ENCODE measurements around the gene CLPX. TPM values are rescaled to one million over a fixed set of nuclear protein-coding genes. Genes with fewer than 3 reads are reported as not detected.

Gene CLPX
- total RNA-seq, 1 donor from 2014 or later: 72.6 TPM

DNA sequence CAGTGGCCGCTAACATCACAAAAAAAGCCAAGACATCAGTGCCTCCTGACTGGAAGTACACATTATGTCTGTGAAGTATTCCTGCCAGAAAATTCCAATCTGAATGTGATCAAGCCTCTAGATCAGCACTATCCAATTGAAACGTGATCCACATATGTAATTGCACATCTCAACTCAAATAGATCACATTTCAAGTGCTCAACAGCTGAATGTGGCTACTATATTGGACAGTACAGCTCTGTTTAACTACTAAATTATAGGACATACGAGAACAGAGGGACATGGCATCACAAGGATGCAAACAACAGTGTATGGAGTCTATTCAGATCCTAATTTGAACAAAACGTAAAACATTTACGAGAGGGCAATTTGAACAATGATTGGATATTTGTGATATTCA is 69.6 kb downstream of the CLPX start:
- Histone ChIP-seq H3K27ac (no peak overlapping the region), H3K9ac (no peak overlapping the region), H3K36me3 (no peaks in the 10 kb centered on the region), H3K79me2 (ENCODE audit: low read depth) (no peaks in the 10 kb centered on the region), H3K4me1 (no peaks in the 10 kb centered on the region), H3F3A (ENCODE audit: low read depth) (no peaks in the 10 kb centered on the region), H3K27me3 (no peaks in the 10 kb centered on the region), H3K4me3 (no peak overlapping the region), H3K4me2 (no peak overlapping the region), H2AFZ (replicated peaks) (no peak overlapping the region), H3K9me3 (ENCODE audit: low read depth) (no peaks in the 10 kb centered on the region), H4K20me1 (ENCODE audit: low read depth) (peaks cover 5% of the 10 kb centered on the region)
- no peak for DNase-seq (ENCODE audit: low spot score)
- Mint-ChIP-seq H3K4me3 (no peak overlapping the region), H3K27ac (no peak overlapping the region), H3K4me1 (no peaks in the 10 kb centered on the region), H3K9me3 (no peaks in the 10 kb centered on the region), H3K27me3 (ENCODE audit: insufficient read depth, low read depth) (no peaks in the 10 kb centered on the region), H3K36me3 (peaks cover 37% of the 10 kb centered on the region)
- TF ChIP-seq EZH2 (IDR thresholded peaks at IDR 0.05): no peak
- TF ChIP-seq, protein P1, sequence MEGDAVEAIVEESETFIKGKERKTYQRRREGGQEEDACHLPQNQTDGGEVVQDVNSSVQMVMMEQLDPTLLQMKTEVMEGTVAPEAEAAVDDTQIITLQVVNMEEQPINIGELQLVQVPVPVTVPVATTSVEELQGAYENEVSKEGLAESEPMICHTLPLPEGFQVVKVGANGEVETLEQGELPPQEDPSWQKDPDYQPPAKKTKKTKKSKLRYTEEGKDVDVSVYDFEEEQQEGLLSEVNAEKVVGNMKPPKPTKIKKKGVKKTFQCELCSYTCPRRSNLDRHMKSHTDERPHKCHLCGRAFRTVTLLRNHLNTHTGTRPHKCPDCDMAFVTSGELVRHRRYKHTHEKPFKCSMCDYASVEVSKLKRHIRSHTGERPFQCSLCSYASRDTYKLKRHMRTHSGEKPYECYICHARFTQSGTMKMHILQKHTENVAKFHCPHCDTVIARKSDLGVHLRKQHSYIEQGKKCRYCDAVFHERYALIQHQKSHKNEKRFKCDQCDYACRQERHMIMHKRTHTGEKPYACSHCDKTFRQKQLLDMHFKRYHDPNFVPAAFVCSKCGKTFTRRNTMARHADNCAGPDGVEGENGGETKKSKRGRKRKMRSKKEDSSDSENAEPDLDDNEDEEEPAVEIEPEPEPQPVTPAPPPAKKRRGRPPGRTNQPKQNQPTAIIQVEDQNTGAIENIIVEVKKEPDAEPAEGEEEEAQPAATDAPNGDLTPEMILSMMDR (IDR thresholded peaks at IDR 0.05): no peak

DNA sequence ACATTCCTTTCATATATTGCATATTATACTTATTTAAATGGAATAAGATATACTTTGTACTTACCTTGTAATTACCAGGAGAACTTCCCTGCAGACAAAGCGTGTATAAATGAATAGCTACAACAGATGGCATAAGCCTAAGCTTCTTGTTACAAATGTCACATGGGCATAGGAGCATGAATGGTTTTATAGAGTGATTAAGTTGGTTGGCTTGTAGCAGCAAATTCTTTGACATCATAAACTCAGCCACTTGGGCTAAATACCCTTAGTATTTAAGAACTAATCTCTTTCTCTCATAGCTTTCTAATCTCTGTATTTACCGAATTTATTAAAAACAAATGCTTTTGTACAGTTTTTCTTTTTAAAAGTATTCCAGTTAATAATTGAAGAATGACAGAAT is 70.1 kb downstream of the CLPX start, which contains the start of gene UBAP1L:
UBAP1L (minus strand) TSS at position 115 of the 400 bp plus-strand sequence. CDS start 8,985 bp downstream, outside the sequence.
- no peaks in the 10 kb centered on the region for H3K9me3 ChIP-seq (ENCODE audit: low read depth)
- no peak for DNase-seq (ENCODE audit: low spot score)
- H3K79me2 ChIP-seq (ENCODE audit: low read depth): no peaks in the 10 kb centered on the region
- H3K27ac Mint-ChIP-seq: no peak within 1 kb of the TSS
- H3K4me2 ChIP-seq: no peak within 1 kb of the TSS
- peaks cover 5% of the 10 kb centered on the region for H4K20me1 ChIP-seq (ENCODE audit: low read depth)
- H3K36me3 ChIP-seq: no peaks in the 10 kb centered on the region
- H3K27ac ChIP-seq: no peak within 1 kb of the TSS
- H3K9ac ChIP-seq: no peak within 1 kb of the TSS
- no peaks in the 10 kb centered on the region for H3K4me1 ChIP-seq
- H3K9me3 Mint-ChIP-seq: no peaks in the 10 kb centered on the region
- H3K27me3 Mint-ChIP-seq (ENCODE audit: insufficient read depth, low read depth): no peaks in the 10 kb centered on the region
- no peak within 1 kb of the TSS for H2AFZ ChIP-seq (replicated peaks)
- H3K4me3 Mint-ChIP-seq: no peak within 1 kb of the TSS
- no peaks in the 10 kb centered on the region for H3F3A ChIP-seq (ENCODE audit: low read depth)
- H3K4me3 ChIP-seq: no peak within 1 kb of the TSS
- H3K27me3 ChIP-seq: no peaks in the 10 kb centered on the region
- no peaks in the 10 kb centered on the region for H3K4me1 Mint-ChIP-seq
- TF ChIP-seq, protein P1 (IDR thresholded peaks at IDR 0.05): no peak
- TF ChIP-seq EZH2 (IDR thresholded peaks at IDR 0.05) (no peak), EZH2phosphoT487 (IDR thresholded peaks at IDR 0.05) (no peak)
- peaks cover 37% of the 10 kb centered on the region for H3K36me3 Mint-ChIP-seq

DNA sequence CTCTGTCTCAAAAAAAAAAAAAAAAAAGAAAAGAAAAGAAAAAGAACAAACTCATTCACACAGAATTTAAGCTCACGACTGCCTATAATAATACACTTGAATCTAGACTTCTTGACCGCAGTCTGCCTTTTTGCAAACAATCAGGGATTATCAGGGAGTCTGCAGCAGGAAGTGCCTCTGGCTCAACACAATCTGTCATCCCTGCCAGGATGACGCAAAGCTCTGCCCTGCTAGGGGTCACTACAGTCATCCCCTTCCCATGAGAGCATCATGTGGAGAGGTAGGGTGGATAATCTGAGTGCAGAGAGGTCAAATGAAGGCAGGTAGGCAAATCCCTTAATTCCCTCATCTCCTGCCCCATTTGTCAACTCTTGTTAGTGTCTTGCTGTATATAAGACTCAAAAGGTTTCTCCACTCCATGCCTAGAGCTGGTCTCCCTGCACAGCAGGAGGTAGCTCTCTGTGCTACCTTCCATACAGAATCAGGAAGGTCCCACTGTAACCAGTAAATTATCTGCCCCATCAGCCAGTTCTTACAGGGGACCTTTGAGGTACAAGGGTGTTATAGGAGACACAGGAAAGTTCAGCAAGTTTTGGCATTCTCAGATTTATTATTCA is 74.4 kb downstream of the CLPX start:
- no peaks in the 10 kb centered on the region for H3K79me2 ChIP-seq (ENCODE audit: low read depth)
- H3K9me3 ChIP-seq (ENCODE audit: low read depth): no peaks in the 10 kb centered on the region
- H3K9me3 Mint-ChIP-seq: no peaks in the 10 kb centered on the region
- no peaks in the 10 kb centered on the region for H3K27me3 Mint-ChIP-seq (ENCODE audit: insufficient read depth, low read depth)
- no peaks in the 10 kb centered on the region for H3K27me3 ChIP-seq
- H3K4me1 ChIP-seq: no peaks in the 10 kb centered on the region
- no peaks in the 10 kb centered on the region for H3K4me1 Mint-ChIP-seq
- no peak overlapping the region for H3K4me3 Mint-ChIP-seq
- peaks cover 5% of the 10 kb centered on the region for H4K20me1 ChIP-seq (ENCODE audit: low read depth)
- no peaks in the 10 kb centered on the region for H3K36me3 ChIP-seq
- H3K4me3 ChIP-seq: no peak overlapping the region
- no peak overlapping the region for H3K4me2 ChIP-seq
- H3K36me3 Mint-ChIP-seq: peaks cover 23% of the 10 kb centered on the region
- TF ChIP-seq EZH2 (IDR thresholded peaks at IDR 0.05): no peak
- no peak for TF ChIP-seq EZH2phosphoT487 (IDR thresholded peaks at IDR 0.05)
- TF ChIP-seq, protein P1 (IDR thresholded peaks at IDR 0.05): no peak
- H3F3A ChIP-seq (ENCODE audit: low read depth): no peaks in the 10 kb centered on the region
- no peak overlapping the region for H3K27ac Mint-ChIP-seq
- no peak overlapping the region for H3K9ac ChIP-seq
- H2AFZ ChIP-seq (replicated peaks): no peak overlapping the region
- H3K27ac ChIP-seq: no peak overlapping the region
- peak; percentile 23 for DNase-seq (ENCODE audit: low spot score)
